Measurements from ENCODE around the gene PDE9A.

Gene PDE9A

DNA sequence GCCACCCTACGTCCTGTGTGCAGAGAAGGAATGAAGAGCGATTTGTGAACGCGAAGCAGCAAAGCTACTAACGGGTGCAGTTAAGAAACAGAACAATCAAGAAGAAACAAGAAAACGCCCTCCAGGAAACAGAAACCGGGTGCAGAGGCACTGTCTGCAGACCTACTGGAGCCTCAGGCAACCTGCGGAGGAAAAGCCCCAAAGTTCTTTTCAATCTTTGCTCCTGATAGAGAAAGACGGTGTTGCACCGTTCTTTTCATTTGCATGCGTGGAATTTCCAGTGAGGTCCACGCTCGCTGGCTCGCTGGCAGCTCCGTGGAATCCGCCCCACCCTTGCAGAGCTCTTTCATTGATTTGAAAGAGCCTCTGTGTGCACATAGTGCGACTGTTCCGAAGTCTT, 37.0 kb upstream of the PDE9A start:
- H3K4me3 ChIP-seq (replicated peaks; ENCODE audit: insufficient read depth, low read length): no peak overlapping the region
- no peak overlapping the region for H3K27ac ChIP-seq (replicated peaks)
- TF ChIP-seq CTCF (IDR thresholded peaks at IDR 0.05; ENCODE audit: insufficient read depth, low read length): no peak
- no peak for TF ChIP-seq POLR2AphosphoS5 (IDR thresholded peaks at IDR 0.05; ENCODE audit: low read depth)
- TF ChIP-seq GABPA (IDR thresholded peaks at IDR 0.05; ENCODE audit: low read depth): no peak
- TF ChIP-seq SPI1 (IDR thresholded peaks at IDR 0.05; ENCODE audit: borderline replicate concordance, low read depth): no peak
- TF ChIP-seq, protein P1, sequence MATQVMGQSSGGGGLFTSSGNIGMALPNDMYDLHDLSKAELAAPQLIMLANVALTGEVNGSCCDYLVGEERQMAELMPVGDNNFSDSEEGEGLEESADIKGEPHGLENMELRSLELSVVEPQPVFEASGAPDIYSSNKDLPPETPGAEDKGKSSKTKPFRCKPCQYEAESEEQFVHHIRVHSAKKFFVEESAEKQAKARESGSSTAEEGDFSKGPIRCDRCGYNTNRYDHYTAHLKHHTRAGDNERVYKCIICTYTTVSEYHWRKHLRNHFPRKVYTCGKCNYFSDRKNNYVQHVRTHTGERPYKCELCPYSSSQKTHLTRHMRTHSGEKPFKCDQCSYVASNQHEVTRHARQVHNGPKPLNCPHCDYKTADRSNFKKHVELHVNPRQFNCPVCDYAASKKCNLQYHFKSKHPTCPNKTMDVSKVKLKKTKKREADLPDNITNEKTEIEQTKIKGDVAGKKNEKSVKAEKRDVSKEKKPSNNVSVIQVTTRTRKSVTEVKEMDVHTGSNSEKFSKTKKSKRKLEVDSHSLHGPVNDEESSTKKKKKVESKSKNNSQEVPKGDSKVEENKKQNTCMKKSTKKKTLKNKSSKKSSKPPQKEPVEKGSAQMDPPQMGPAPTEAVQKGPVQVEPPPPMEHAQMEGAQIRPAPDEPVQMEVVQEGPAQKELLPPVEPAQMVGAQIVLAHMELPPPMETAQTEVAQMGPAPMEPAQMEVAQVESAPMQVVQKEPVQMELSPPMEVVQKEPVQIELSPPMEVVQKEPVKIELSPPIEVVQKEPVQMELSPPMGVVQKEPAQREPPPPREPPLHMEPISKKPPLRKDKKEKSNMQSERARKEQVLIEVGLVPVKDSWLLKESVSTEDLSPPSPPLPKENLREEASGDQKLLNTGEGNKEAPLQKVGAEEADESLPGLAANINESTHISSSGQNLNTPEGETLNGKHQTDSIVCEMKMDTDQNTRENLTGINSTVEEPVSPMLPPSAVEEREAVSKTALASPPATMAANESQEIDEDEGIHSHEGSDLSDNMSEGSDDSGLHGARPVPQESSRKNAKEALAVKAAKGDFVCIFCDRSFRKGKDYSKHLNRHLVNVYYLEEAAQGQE (IDR thresholded peaks at IDR 0.05; ENCODE audit: insufficient replicate concordance, low read depth): no peak
- no peak for DNase-seq (ENCODE audit: low read depth in 1 of 2, low spot score in 1 of 2)
- peaks cover 10% of the 10 kb centered on the region for H3K27me3 ChIP-seq (ENCODE audit: insufficient read depth, poor library complexity, severe bottlenecking)

DNA sequence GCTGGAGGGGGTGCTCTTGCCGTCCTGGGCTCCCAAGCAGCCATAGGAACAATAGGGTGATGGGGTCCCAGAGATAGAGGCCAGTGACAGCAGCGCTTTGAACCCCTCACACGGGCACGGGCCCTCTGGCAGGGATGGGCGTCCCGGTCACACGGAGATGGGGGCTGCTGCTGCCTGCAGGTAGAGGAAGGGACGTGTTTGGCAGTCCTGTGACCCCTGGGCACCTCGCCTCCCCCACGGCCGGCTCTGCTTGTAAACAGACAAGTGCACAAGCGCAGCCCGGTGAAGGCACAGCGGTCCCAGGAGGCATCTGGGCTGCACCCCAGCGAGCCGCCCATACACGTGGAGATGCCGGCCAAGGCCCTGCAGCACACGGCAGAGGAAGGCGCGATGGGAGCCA, 36.5 kb upstream of the PDE9A start:
- no peak overlapping the region for H3K4me3 ChIP-seq (replicated peaks; ENCODE audit: insufficient read depth, low read length)
- TF ChIP-seq CTCF (IDR thresholded peaks at IDR 0.05; ENCODE audit: insufficient read depth, low read length): no peak
- no peak for DNase-seq (ENCODE audit: low read depth in 1 of 2, low spot score in 1 of 2)
- peaks cover 10% of the 10 kb centered on the region for H3K27me3 ChIP-seq (ENCODE audit: insufficient read depth, poor library complexity, severe bottlenecking)
- H3K27ac ChIP-seq (replicated peaks): no peak overlapping the region

DNA sequence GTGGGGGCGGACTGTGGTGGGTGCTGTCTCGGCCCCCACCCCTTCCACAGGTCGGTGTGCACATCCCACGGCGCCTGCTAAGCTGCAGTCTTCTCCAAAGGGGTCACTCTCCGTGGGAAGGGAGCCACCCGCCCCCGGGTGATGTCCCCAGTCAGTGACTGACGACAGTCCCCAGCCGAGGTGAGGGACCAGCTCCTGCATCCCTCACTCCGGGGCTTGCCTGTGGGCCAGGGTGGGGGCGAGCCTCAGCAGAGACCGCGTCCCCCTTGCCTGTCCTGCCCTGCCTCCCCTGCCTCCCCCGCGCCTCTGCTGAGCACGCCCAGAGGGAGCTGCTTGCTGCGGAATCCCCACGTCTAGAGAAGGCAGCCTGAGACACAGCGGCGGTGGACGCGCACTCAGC, 35.9 kb upstream of the PDE9A start:
- TF ChIP-seq CTCF (IDR thresholded peaks at IDR 0.05; ENCODE audit: insufficient read depth, low read length) (no peak), POLR2AphosphoS5 (IDR thresholded peaks at IDR 0.05; ENCODE audit: low read depth) (no peak), GABPA (IDR thresholded peaks at IDR 0.05; ENCODE audit: low read depth) (no peak), SPI1 (IDR thresholded peaks at IDR 0.05; ENCODE audit: borderline replicate concordance, low read depth) (no peak)
- TF ChIP-seq, protein P1 (IDR thresholded peaks at IDR 0.05; ENCODE audit: insufficient replicate concordance, low read depth): no peak
- no peak overlapping the region for H3K27ac ChIP-seq (replicated peaks)
- H3K4me3 ChIP-seq (replicated peaks; ENCODE audit: insufficient read depth, low read length): no peak overlapping the region
- DNase-seq (ENCODE audit: low read depth in 1 of 2, low spot score in 1 of 2): no peak
- peaks cover 10% of the 10 kb centered on the region for H3K27me3 ChIP-seq (ENCODE audit: insufficient read depth, poor library complexity, severe bottlenecking)

GRCh38 chr21:42618707-42619102, 34.7 kb upstream of the PDE9A start:
- Histone ChIP-seq H3K4me3 (replicated peaks; ENCODE audit: insufficient read depth, low read length) (no peak overlapping the region), H3K27ac (replicated peaks) (no peak overlapping the region), H3K27me3 (ENCODE audit: insufficient read depth, poor library complexity, severe bottlenecking) (peaks cover 10% of the 10 kb centered on the region)
- no peak for TF ChIP-seq CTCF (IDR thresholded peaks at IDR 0.05; ENCODE audit: insufficient read depth, low read length)
- TF ChIP-seq, protein P1 (IDR thresholded peaks at IDR 0.05; ENCODE audit: insufficient replicate concordance, low read depth): no peak
- TF ChIP-seq SPI1 (IDR thresholded peaks at IDR 0.05; ENCODE audit: borderline replicate concordance, low read depth): no peak
- TF ChIP-seq POLR2AphosphoS5 (IDR thresholded peaks at IDR 0.05; ENCODE audit: low read depth): no peak
- TF ChIP-seq GABPA (IDR thresholded peaks at IDR 0.05; ENCODE audit: low read depth): no peak
- no peak for DNase-seq (ENCODE audit: low read depth in 1 of 2, low spot score in 1 of 2)
